ENCODE measurements around the gene PHRF1.

PHRF1 gene

DNA sequence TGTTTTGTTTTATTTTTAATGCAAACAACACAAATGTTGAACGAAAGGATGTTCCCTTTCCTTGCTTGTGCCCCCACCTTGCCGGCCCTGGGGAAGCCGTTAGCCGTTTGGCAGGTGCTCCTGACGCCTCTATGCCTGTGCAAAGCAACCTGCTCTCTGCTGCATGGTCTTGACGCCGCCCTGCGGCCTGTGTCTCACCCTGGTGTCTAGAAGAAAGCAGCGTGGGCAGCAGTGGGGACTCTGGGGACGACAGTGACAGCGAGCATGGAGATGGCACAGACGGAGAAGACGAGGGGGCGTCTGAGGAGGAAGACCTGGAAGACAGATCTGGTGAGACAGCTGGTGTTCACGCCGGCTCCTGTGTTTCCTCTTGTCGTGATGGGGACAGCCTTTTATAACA is 5.5 kb downstream of the PHRF1 start:
- Histone ChIP-seq H3K4me3 (ENCODE audit: low read length) (no peak overlapping the region), H4K20me1 (ENCODE audit: insufficient read depth, low read length) (peaks cover 61% of the 10 kb centered on the region), H3K4me2 (ENCODE audit: low read length) (no peak overlapping the region), H3K4me1 (ENCODE audit: low read length) (peaks cover 21% of the 10 kb centered on the region), H3K27me3 (ENCODE audit: low read depth, low read length) (no peaks in the 10 kb centered on the region), H3K79me2 (ENCODE audit: low read length) (peaks cover 73% of the 10 kb centered on the region), H3K9ac (ENCODE audit: low read length) (no peak overlapping the region), H3K27ac (ENCODE audit: low read length) (no peak overlapping the region), H3K36me3 (replicated peaks; ENCODE audit: low read depth, low read length) (peaks cover 41% of the 10 kb centered on the region), H3K9me3 (ENCODE audit: insufficient read depth, low read length) (no peaks in the 10 kb centered on the region), H2AFZ (ENCODE audit: low read depth, low read length) (no peak overlapping the region)
- TF ChIP-seq EZH2phosphoT487 (IDR thresholded peaks at IDR 0.05; ENCODE audit: low read depth) = no peak
- TF ChIP-seq, protein P1, sequence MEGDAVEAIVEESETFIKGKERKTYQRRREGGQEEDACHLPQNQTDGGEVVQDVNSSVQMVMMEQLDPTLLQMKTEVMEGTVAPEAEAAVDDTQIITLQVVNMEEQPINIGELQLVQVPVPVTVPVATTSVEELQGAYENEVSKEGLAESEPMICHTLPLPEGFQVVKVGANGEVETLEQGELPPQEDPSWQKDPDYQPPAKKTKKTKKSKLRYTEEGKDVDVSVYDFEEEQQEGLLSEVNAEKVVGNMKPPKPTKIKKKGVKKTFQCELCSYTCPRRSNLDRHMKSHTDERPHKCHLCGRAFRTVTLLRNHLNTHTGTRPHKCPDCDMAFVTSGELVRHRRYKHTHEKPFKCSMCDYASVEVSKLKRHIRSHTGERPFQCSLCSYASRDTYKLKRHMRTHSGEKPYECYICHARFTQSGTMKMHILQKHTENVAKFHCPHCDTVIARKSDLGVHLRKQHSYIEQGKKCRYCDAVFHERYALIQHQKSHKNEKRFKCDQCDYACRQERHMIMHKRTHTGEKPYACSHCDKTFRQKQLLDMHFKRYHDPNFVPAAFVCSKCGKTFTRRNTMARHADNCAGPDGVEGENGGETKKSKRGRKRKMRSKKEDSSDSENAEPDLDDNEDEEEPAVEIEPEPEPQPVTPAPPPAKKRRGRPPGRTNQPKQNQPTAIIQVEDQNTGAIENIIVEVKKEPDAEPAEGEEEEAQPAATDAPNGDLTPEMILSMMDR (IDR thresholded peaks at IDR 0.05; ENCODE audit: low read depth, low read length) = no peak

DNA sequence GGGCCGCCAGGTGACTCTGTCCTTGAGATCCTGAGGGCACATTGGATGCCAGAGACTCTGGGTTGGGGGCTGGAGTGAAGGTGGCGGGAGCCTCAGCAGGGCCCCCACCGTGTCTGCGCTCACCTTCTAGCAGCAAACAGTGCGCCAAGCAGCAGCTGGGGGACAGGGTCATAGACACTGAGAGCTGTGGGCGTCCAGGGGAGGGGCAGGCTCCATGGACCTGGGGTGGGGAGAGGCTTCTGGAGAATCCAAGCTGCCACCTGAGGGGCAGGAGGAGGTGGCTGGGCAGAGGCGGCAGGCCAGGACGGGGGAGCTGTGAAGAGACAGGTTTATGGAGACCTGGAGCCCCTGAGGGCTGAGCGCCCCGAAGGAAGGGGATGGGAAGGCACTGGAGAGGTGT is 8.0 kb downstream of the PHRF1 start:
- TF ChIP-seq, protein P1 (IDR thresholded peaks at IDR 0.05; ENCODE audit: low read depth, low read length) = no peak
- no peak for TF ChIP-seq EZH2phosphoT487 (IDR thresholded peaks at IDR 0.05; ENCODE audit: low read depth)
- H4K20me1 ChIP-seq (ENCODE audit: insufficient read depth, low read length) = peaks cover 36% of the 10 kb centered on the region
- peaks cover 45% of the 10 kb centered on the region for H3K36me3 ChIP-seq (replicated peaks; ENCODE audit: low read depth, low read length)
- no peak overlapping the region for H3K27ac ChIP-seq (ENCODE audit: low read length)
- no peaks in the 10 kb centered on the region for H3K9me3 ChIP-seq (ENCODE audit: insufficient read depth, low read length)
- H3K4me1 ChIP-seq (ENCODE audit: low read length) = 0 out of 2 replicates have a peak, but pooled peaks cover 2% of the 10 kb centered on the region
- H3K4me3 ChIP-seq (ENCODE audit: low read length) = no peak overlapping the region
- no peak overlapping the region for H3K9ac ChIP-seq (ENCODE audit: low read length)
- H3K4me2 ChIP-seq (ENCODE audit: low read length) = no peak overlapping the region
- H3K27me3 ChIP-seq (ENCODE audit: low read depth, low read length) = no peaks in the 10 kb centered on the region
- no peak overlapping the region for H2AFZ ChIP-seq (ENCODE audit: low read depth, low read length)
- H3K79me2 ChIP-seq (ENCODE audit: low read length) = peaks cover 61% of the 10 kb centered on the region

DNA sequence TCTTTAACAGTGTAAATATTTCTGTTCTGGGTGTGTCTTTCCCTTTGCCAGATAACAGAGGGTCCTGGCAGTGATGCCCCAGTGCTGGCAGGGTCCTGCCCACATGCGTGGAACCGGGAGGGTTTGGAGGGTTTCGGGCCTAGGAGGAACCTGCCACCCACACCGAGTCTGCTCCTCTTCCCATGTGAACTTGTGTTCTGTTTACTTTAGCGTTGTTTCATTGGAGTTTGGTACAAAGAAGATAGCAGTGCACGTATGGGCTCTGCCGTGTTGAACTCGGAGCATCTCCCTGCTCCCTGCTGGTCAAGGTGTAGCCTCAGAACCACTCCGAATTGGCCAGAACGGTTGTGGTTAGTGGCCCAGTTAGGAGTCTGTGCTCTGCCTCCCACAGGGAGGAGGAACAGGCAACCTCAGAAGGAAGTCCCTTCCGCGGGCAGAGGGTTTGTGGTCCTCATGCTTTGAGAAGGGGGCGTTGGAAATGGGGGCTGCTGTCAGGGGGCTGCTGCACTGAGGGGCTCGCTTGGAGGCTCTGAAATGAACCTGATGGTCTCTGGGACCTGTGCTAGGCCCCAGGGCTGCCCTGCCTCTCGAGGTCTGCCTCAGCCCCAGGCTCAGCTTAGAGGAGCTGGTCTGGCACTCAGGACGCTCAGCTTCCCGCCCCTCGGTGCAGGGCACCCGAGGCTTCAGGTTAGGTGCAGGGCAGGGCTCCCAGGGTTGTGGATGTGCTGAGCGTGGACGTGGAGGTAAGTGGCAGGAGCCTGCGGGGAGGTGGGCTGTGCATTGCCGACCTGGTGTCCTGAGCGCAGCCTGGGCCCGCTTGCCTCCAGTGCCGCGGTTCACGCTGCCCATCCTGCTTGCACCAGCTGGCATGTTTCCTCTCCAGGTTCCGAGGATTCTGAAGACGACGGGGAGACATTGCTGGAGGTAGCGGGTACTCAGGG is 10.4 kb downstream of the PHRF1 start:
- no peaks in the 10 kb centered on the region for H3K4me1 ChIP-seq (ENCODE audit: low read length)
- TF ChIP-seq EZH2phosphoT487 (IDR thresholded peaks at IDR 0.05; ENCODE audit: low read depth) = no peak
- TF ChIP-seq, protein P1 (IDR thresholded peaks at IDR 0.05; ENCODE audit: low read depth, low read length) = no peak
- no peak overlapping the region for H2AFZ ChIP-seq (ENCODE audit: low read depth, low read length)
- no peaks in the 10 kb centered on the region for H3K9me3 ChIP-seq (ENCODE audit: insufficient read depth, low read length)
- no peak overlapping the region for H3K4me3 ChIP-seq (ENCODE audit: low read length)
- no peak overlapping the region for H3K27ac ChIP-seq (ENCODE audit: low read length)
- H3K4me2 ChIP-seq (ENCODE audit: low read length) = no peak overlapping the region
- peaks cover 56% of the 10 kb centered on the region for H3K36me3 ChIP-seq (replicated peaks; ENCODE audit: low read depth, low read length)
- H3K27me3 ChIP-seq (ENCODE audit: low read depth, low read length) = no peaks in the 10 kb centered on the region
- H3K9ac ChIP-seq (ENCODE audit: low read length) = no peak overlapping the region
- H4K20me1 ChIP-seq (ENCODE audit: insufficient read depth, low read length) = peaks cover 21% of the 10 kb centered on the region
- H3K79me2 ChIP-seq (ENCODE audit: low read length) = peaks cover 47% of the 10 kb centered on the region

DNA sequence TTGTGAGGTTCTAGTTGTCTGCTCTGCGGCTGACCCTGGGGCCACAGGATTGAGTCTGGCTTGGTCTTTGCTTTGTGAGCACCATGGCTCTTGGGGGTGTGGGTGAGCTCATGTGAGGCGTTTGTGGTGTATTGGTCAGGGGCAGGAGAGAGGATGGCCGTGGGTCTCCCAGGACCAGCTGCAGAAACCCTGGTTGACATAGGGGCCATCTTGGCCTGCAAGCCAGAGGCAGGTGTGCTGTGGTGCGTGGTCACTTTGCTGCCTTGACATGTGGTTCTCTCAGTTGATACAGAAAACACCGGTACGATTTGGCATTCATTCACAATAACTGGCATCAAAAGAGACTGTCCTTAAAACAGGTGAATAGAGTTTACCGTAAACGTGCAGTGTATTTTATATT is 11.3 kb downstream of the PHRF1 start:
- Histone ChIP-seq H4K20me1 (ENCODE audit: insufficient read depth, low read length) (peaks cover 18% of the 10 kb centered on the region), H2AFZ (ENCODE audit: low read depth, low read length) (no peak overlapping the region), H3K4me2 (ENCODE audit: low read length) (no peak overlapping the region), H3K4me3 (ENCODE audit: low read length) (no peak overlapping the region), H3K4me1 (ENCODE audit: low read length) (no peaks in the 10 kb centered on the region), H3K9me3 (ENCODE audit: insufficient read depth, low read length) (no peaks in the 10 kb centered on the region), H3K36me3 (replicated peaks; ENCODE audit: low read depth, low read length) (peaks cover 55% of the 10 kb centered on the region), H3K9ac (ENCODE audit: low read length) (no peak overlapping the region), H3K27ac (ENCODE audit: low read length) (no peak overlapping the region), H3K27me3 (ENCODE audit: low read depth, low read length) (no peaks in the 10 kb centered on the region), H3K79me2 (ENCODE audit: low read length) (peaks cover 39% of the 10 kb centered on the region)
- no peak for TF ChIP-seq EZH2phosphoT487 (IDR thresholded peaks at IDR 0.05; ENCODE audit: low read depth)
- TF ChIP-seq, protein P1 (IDR thresholded peaks at IDR 0.05; ENCODE audit: low read depth, low read length) = no peak

Measured in OCI-LY3 (cell line).